Adrenal gland (tissue), 19 donors: ENCODE measurements around the gene LAG3. TPM values are rescaled to one million over a fixed set of nuclear protein-coding genes. Genes with fewer than 3 reads are reported as not detected.

Experiments used
- DNase-seq, 7 donors: peaks; one replicate each; pipeline ENCODE4 v3.0.0-alpha.2; 2019 to 2020
- H3K27ac ChIP-seq, 5 donors: fragments of 200-600 bp; sonication (generic) in 4 of 5; 1 replicate in 3 of 5; 2 replicates in 2 of 5; pipeline versions ENCODE4 v1.5.1 to v1.8.0; 2016 to 2020; ENCODE audit warnings: mild to moderate bottlenecking in 1 of 5
- H3K27me3 ChIP-seq: fragments of 200-600 bp; 2 replicates; pipeline ENCODE4 v1.8.0; 2021
- H3K36me3 ChIP-seq, 2 donors: fragments of 200-600 bp; replicated peaks in 1 of 2; 1 replicate in 1 of 2; 2 replicates in 1 of 2; pipeline versions ENCODE4 v1.5.1 to v1.8.0; 2018 to 2022
- H3K4me1 ChIP-seq, 2 donors: fragments of 200-600 bp; replicated peaks in 1 of 2; 1 replicate in 1 of 2; 2 replicates in 1 of 2; pipeline versions ENCODE4 v1.5.1 to v1.8.0; 2018 to 2021
- H3K4me3 ChIP-seq, 4 donors: fragments of 200-600 bp; sonication (generic) in 3 of 4; one replicate each; pipeline ENCODE4 v1.5.1; 2016 to 2018
- H3K9me3 ChIP-seq, 3 donors: fragments of 200-600 bp; sonication (generic) in 1 of 3; replicated peaks in 1 of 3; 1 replicate in 2 of 3; 2 replicates in 1 of 3; pipeline versions ENCODE4 v1.5.1 to v1.8.0; 2016 to 2021
- POLR2A ChIP-seq, 2 donors: fragments of 450-650 bp; IDR thresholded peaks; one replicate each; pipeline ENCODE4 v1.6.1; 2017; ENCODE audit warnings: antibody characterized with exemption in 2 of 2, mild to moderate bottlenecking in 2 of 2, moderate library complexity in 1 of 2
- WGBS, 4 donors: extraction: QIAGEN DNeasy Blood & Tissue Kit in 2 of 4; methylation state at CpG; one replicate each; pipeline versions ENCODE4 v1.1.5 to v1.1.7; 2013 to 2017; 5-methylcytosine and 5-hydroxymethylcytosine counted together
- intact Hi-C, 2 donors: fragments of 100-400 bp; cut with DNase I; formaldehyde crosslinking; loops; one replicate each; pipeline versions ENCODE4 v1.14.1 to v1.15.0; 2022 to 2023
- long read RNA-seq, 10 donors: library from polyadenylated mRNA in 3 of 10; unstranded in 2 of 10; stranded (forward) in 1 of 10; transcript quantifications; one replicate each; pipeline ENCODE4 v2.0.0 and lab custom pipeline, GENCODE V29; 2021 to 2026
- polyA plus RNA-seq, 3 donors: library from polyadenylated mRNA; stranded (reverse); fragments of 200-250 nt in 2 of 3; fragments of 350-450 nt in 1 of 3; fragmentation: Illumina TruSeq in 1 of 3; extraction: RNeasy Lipid Tissue Mini Kit (QIAGEN cat#74804) in 1 of 3; gene quantifications; one replicate each; pipeline ENCODE4 v1.2.3, GENCODE V29; 2013 to 2014
- total RNA-seq, 9 donors: library from RNA; depleted of rRNA in 4 of 9; stranded (reverse); fragments of >200 nt in 4 of 9; fragments of 120-200 nt in 1 of 9; fragmentation: NEBNext Ultra II Directional in 1 of 9; extraction: Animal tissue kit (Norgen Biotek cat#: 25700) in 1 of 9; gene quantifications; one replicate each; pipeline versions ENCODE4 v1.1.0 to v1.2.4, GENCODE V29; 2013 to 2023
- TF ChIP-seq, protein P1 (sequence below), 6 experiments: fragments of 450-650 bp in 4 of 6; fragments of 200-600 bp in 2 of 6; sonication (generic) in 1 of 6; IDR thresholded peaks; 1 replicate in 5 of 6; 2 replicates in 1 of 6; pipeline versions ENCODE4 v1.5.1 to v1.8.0; 2016 to 2021; ENCODE audit warnings: antibody characterized with exemption in 6 of 6, mild to moderate bottlenecking in 2 of 6, moderate library complexity in 1 of 6
- donor health status: healthy with polysubstance abuse.
- donor health status: Bipolar disorder and iron deficiency.
- donor health status: DM: yes; HTN: yes; CAD: no.
- donor health status: DM: no; HTN: no; CAD: no.
- donor health status: DM: no; HTN: no; CAD: no.
- donor health status: DM: yes; HTN: yes; CAD: no.

LAG3 gene
- total RNA-seq (under 1 TPM in 7 of 9 donors, not detected in 2; 0.11 to 0.96 (median 0.64) TPM), polyA plus RNA-seq (1 to 10 TPM in 2 of 3 donors, under 1 TPM in 1; 0.29 to 4.3 (median 2.3) TPM)
- long read RNA-seq, donor 1, result 0 reads
- long read RNA-seq, donor 2, result 0 reads
- long read RNA-seq, donor 3, result 0 reads
- long read RNA-seq, donor 4, result 0 reads
- long read RNA-seq, donor 5, result 0 reads
- long read RNA-seq, donor 6, result 0 reads
- long read RNA-seq, donor 7, result 0 reads
- long read RNA-seq, donor 8, result 0 reads
- long read RNA-seq, donor 9, result 0 reads
- long read RNA-seq, donor 10, result 0 reads

- H3K36me3 ChIP-seq, result peaks cover 0 to 10% of the 10 kb centered on the region in 2 donors
- intact Hi-C loops, result no loop called here
- no peaks in the 10 kb centered on the region for H3K27me3 ChIP-seq
- peaks cover 11 to 25% of the 10 kb centered on the region in 2 donors for H3K4me1 ChIP-seq
- 48 to 58% (median 54%) methylated on average over 10 to 15 of the region's 15 CpGs for WGBS, 4 donors
- peak within 1 kb of the TSS in 2 of 5 donors; percentile 56 to 73 for H3K27ac ChIP-seq
- TF ChIP-seq, protein P1, sequence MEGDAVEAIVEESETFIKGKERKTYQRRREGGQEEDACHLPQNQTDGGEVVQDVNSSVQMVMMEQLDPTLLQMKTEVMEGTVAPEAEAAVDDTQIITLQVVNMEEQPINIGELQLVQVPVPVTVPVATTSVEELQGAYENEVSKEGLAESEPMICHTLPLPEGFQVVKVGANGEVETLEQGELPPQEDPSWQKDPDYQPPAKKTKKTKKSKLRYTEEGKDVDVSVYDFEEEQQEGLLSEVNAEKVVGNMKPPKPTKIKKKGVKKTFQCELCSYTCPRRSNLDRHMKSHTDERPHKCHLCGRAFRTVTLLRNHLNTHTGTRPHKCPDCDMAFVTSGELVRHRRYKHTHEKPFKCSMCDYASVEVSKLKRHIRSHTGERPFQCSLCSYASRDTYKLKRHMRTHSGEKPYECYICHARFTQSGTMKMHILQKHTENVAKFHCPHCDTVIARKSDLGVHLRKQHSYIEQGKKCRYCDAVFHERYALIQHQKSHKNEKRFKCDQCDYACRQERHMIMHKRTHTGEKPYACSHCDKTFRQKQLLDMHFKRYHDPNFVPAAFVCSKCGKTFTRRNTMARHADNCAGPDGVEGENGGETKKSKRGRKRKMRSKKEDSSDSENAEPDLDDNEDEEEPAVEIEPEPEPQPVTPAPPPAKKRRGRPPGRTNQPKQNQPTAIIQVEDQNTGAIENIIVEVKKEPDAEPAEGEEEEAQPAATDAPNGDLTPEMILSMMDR (IDR thresholded peaks at IDR 0.05), result no peak
- DNase-seq, result no peak
- no peaks in the 10 kb centered on the region for H3K9me3 ChIP-seq
- no peak within 1 kb of the TSS for H3K4me3 ChIP-seq
These were observed at the start of gene LAG3 for GRCh38 chr12:6772331-6772695. Gene LAG3, plus strand, starts transcription at chr12:6772520. Its CDS starts 333 bp downstream, at chr12:6772853.

GRCh38 chr12:6722863-6723262 is 49.5 kb upstream of the LAG3 start:
- TF ChIP-seq, protein P1 (IDR thresholded peaks at IDR 0.05), result no peak
- TF ChIP-seq POLR2A (IDR thresholded peaks at IDR 0.05), result no peak
- peaks cover 6 to 12% of the 10 kb centered on the region in 2 donors for H3K4me1 ChIP-seq
- no peaks in the 10 kb centered on the region for H3K9me3 ChIP-seq
- H3K36me3 ChIP-seq, result peaks cover 0 to 4% of the 10 kb centered on the region in 2 donors
- peak overlapping the region in 1 of 4 donors; percentile 62 for H3K4me3 ChIP-seq
- intact Hi-C loops, result no loop called here
- DNase-seq, result no peak
- no peak overlapping the region for H3K27ac ChIP-seq
- WGBS, 4 donors, result 75 to 80% (median 77%) methylated on average over 3 of the region's 3 CpGs
- no peaks in the 10 kb centered on the region for H3K27me3 ChIP-seq

- intact Hi-C loops, result no loop called here
- 0 to 1% (median 1%) methylated on average over 30 to 49 of the region's 49 CpGs for WGBS, 4 donors
- H3K9me3 ChIP-seq, result no peaks in the 10 kb centered on the region
- H3K27ac ChIP-seq, result peak within 1 kb of the TSS; percentile 9 to 94 (median 63)
- H3K36me3 ChIP-seq, result peaks cover 0 to 13% of the 10 kb centered on the region in 2 donors
- no peaks in the 10 kb centered on the region for H3K27me3 ChIP-seq
- H3K4me1 ChIP-seq, result peaks cover 6 to 12% of the 10 kb centered on the region in 2 donors
- TF ChIP-seq POLR2A (IDR thresholded peaks at IDR 0.05), result peak in 1 of 2 donors; percentile 38
- TF ChIP-seq, protein P1 (IDR thresholded peaks at IDR 0.05), result no peak
- H3K4me3 ChIP-seq, result peak within 1 kb of the TSS in 2 of 4 donors; percentile 53 to 62
- peak; percentile 97 to 99 (median 98) for DNase-seq
These were observed 48.5 kb upstream of the LAG3 start, which contains the start of gene COPS7A for GRCh38 chr12:6723607-6724408. Gene COPS7A, plus strand, starts transcription at chr12:6724046. Its CDS starts 611 bp downstream, at chr12:6724657.

- DNase-seq, result peak in 6 of 7 donors; percentile 21 to 61 (median 26)
- Histone ChIP-seq H3K27ac (peak overlapping the region in 4 of 5 donors; percentile 9 to 94 (median 66)), H3K4me3 (peak overlapping the region in 2 of 4 donors; percentile 53 to 62), H3K4me1 (peaks cover 6 to 12% of the 10 kb centered on the region in 2 donors), H3K27me3 (no peaks in the 10 kb centered on the region), H3K36me3 (peaks cover 0 to 19% of the 10 kb centered on the region in 2 donors), H3K9me3 (no peaks in the 10 kb centered on the region)
- intact Hi-C loops, result no loop called here
- TF ChIP-seq, protein P1 (IDR thresholded peaks at IDR 0.05), result no peak
- TF ChIP-seq POLR2A (IDR thresholded peaks at IDR 0.05), result no peak
- WGBS, 4 donors, result 12 to 21% (median 13%) methylated on average over 10 of the region's 10 CpGs
These were observed 47.9 kb upstream of the LAG3 start for GRCh38 chr12:6724409-6724797.
